GM19324 (cell line): Measurements from ENCODE around the gene MED16.

Experiments
- ATAC-seq: cut with Tn5 transposase; IDR thresholded peaks from one replicate; pipeline ENCODE4 v1.9.1; 2021; ENCODE audit warnings: mild to moderate bottlenecking, moderate library complexity; ENCODE audit not compliant: unreplicated experiment, low FRiP score

MED16 gene

GRCh38 chr19:929203-929890, 36.4 kb upstream of the MED16 start:
- no peak for ATAC-seq

DNA sequence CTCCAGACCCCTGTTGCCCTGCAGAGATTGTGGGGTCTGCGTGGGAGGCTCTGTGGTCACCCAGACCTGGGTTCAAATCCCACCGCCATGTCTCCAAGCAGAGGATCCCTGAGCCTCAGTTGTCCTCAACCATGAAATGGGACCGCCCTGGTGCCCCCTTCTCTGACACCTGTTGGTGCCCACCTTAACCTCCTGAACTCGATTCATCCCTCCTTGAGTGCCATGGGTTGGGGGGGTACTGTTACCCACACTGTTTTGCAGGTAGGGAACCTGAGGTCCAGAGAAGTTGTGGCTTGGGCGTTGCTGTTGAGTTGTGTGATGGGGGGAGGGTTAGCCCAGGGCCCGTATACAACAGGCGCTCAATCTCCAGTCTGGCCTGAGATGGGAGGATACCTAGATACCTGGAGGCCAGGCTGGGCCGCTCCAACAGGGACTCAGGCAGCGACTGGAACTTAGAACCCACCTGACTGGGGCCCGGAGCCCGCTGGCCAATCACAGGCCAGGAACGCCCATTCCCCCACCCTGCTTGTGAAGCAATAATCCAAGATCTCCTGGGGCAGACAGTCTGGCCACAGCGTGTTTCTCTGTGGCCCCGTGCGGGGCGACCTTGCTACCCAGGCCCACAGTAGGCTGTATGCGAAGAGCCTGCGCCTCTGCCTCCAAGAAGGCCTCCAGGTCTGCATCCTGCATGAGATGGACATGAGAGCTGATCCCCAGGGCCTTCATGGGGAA, 35.6 kb upstream of the MED16 start:
- no peak for ATAC-seq

DNA sequence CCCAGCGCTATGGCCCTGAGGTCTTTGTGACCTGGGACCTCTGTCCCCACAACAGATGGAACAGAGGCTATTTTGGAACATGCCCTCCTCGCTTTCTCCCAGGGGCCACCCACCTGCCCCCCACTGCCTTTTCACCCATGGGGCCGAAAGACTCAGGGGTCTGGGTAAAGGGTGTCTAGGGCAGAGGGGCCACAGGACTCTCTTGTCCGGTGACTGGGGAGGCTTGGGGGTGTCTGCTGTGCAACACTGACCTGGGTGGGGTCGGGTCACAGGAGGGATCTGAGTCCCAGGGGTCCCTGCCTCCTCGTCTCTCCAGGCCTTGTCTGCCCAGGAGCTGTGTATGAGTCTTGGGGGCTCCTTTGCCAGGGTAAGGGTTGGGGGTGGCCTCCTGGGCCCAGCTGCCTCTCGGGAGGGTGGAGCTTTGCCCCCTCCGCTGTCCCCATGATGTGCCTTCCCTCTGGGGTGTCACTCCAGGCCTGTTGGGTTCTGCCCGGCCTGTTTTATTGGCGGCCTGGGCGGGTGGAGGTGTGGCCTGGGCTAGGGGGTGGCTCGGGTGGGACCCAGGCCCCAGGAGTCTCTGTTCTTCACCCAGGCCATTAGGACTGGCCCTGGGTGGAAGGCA, 34.9 kb upstream of the MED16 start:
- ATAC-seq, result no peak

GRCh38 chr19:927351-927779, 34.4 kb upstream of the MED16 start:
- ATAC-seq, result no peak

DNA sequence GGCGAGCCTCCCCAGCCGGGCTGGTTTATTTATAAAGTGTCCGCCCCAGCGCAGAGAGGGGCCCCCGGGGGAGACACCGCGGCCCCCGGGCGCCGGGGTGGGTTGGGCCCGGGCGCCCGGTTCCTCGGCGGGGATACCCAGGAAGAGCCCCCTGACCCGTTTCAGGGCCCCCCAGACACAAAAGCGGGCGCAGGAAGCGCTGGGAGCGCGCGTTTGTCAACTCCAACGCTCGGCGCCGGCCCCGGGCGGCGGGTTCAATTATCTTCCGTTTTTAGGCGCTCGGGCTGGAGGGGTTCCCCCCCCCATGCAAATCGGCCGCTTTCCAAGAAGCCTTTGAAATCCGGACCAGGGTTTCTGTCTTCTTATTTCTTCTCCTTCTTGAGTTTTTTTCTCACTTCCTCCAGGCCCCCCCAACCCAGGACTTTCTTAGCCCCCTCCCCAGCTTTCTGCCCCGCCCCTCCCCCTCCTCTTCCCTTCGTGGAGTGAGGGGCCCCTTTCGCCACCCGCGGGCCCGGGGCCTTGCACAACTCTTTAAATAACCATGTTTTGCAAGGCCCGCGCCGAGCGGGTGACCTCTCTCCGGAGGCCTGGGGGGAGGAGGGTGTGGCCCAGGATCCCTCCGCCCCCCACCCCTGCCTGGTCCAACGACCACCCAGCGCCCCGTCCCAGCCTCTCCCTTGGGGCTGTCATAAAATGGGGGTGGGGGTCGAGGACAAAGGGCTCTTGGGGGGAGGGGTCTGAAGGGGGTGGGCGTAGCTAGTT, 33.8 kb upstream of the MED16 start:
- no peak for ATAC-seq

GRCh38 chr19:926323-926588, 33.3 kb upstream of the MED16 start:
- ATAC-seq, result no peak

- peak; percentile 64 for ATAC-seq
Measured at GRCh38 chr19:925526-926322, 32.7 kb upstream of the MED16 start, which contains the start of gene ARID3A. TSS of gene ARID3A (plus strand) at chr19:926035. CDS start at chr19:929529, 3,494 bp downstream.

DNA sequence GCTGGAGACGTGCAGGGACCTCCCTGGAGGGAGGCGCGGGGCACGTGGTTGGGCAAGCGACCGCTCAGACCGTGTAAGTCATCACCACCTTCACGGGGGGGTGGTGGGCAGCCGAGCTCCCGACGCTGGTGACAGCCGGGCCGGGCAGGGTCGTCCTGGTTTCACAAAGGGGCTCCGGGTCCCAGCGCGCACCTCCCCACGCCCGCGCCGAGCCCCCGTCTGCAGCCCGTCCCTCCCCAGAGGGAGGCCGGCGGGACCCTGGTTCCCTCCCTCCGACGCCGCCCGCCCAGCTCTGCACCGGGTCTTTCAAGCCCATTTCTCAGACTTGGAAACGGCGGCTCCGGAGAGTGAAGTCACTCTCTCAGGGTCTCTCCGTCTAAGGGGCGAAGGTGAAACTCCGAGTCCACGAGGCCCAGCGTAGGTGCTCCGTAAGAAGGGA, 32.1 kb upstream of the MED16 start:
- peak; percentile 16 for ATAC-seq

DNA sequence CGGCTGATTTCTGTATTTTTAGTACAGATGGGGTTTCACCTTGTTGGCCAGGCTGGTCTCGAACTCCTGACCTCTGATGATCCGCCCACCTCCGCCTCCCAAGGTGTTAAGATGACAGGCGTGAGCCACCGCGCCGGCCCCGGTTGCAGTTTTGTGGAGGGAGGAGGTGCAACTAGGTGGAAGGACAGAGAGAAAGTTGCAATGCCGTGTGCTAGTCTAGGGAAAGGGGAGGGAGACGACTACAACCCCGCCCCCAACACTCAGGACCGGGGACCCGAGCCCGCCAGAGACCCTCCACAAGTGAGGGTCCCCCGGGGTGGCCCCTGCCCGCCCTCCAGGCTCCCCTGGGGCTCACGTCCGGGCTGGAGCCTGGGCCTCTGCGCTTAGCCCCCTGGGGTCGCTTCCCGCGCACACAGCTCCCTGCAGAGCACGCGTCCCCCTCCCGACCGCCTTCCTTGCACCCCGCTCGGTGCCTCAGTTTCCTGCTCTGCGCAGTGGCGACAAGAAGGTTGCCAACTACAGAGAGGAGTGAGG, 31.6 kb upstream of the MED16 start:
- no peak for ATAC-seq

DNA sequence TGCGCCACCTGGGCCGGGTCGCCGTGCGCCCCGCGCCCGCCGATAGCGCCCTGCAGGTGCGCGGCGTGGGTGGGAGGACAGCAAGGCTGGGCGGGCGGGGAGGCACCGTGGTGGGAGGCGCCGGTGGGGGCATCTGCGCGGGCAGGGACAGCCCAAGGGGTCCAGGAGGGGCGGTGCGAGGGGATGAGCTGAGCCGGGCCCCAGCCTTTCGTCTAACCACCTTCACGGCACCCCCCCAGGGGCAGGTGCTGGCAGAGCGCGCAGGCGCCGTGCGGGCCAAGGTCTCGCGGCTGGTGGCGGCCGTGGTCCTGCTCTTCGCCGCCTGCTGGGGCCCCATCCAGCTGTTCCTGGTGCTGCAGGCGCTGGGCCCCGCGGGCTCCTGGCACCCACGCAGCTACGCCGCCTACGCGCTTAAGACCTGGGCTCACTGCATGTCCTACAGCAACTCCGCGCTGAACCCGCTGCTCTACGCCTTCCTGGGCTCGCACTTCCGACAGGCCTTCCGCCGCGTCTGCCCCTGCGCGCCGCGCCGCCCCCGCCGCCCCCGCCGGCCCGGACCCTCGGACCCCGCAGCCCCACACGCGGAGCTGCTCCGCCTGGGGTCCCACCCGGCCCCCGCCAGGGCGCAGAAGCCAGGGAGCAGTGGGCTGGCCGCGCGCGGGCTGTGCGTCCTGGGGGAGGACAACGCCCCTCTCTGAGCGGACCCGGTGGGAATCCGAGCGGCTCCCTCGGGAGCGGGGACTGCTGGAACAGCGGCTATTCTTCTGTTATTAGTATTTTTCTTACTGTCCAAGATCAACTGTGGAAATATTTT, 27.3 kb upstream of the MED16 start:
- no peak for ATAC-seq

DNA sequence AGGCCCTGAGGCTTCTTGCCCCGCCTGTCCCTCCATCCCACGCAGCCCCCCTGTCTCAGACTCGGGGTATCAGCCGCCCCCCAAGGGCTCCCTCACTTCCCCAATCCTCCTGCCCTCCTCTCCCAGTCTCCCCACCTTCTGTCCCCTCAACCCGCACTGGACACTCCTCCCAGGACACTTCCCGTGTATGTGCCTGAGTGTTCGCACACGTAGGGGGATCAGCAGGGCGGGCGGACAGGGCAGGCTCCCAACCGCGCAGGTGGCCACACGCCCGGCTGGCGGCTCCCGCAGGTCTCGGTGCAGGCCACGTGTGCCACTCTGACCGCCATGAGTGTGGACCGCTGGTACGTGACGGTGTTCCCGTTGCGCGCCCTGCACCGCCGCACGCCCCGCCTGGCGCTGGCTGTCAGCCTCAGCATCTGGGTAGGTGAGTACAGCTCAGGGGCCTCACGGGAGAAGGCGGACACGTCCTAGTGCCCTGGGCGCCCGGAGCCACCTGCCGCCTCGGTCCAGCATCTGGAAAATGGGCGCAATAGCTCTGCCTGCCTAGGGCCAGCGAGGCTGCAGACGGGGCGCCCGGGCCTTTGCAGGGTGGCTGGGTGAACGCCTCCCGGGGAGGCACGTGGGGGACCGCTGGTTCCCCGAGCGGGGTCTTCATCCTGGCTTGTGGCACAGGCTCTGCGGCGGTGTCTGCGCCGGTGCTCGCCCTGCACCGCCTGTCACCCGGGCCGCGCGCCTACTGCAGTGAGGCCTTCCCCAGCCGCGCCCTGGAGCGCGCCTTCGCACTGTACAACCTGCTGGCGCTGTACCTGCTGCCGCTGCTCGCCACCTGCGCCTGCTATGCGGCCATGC, 26.4 kb upstream of the MED16 start:
- no peak for ATAC-seq

GRCh38 chr19:918481-919198, 25.7 kb upstream of the MED16 start:
- no peak for ATAC-seq

DNA sequence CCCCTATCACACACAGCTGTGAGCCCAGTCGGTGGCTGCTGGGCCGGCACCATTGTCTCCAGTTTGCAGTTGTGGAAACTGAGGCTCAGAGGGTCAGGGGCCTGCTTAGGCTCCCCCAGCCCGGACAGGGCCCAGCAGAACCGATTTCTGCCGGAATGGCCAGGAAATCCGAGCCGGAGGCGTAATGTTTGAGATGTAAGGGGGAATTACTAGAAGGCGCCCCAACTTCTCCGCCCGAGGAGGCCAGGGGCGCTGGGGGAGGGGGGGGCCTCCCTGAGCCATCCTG, 25.1 kb upstream of the MED16 start:
- ATAC-seq, result no peak

GRCh38 chr19:917323-918151, 24.6 kb upstream of the MED16 start, which contains the start of gene KISS1R:
TSS of gene KISS1R (plus strand) at chr19:917333. CDS start at chr19:917503, 170 bp downstream.
- ATAC-seq, result no peak

- no peak for ATAC-seq
Measured at GRCh38 chr19:916645-917322, 23.8 kb upstream of the MED16 start.

DNA sequence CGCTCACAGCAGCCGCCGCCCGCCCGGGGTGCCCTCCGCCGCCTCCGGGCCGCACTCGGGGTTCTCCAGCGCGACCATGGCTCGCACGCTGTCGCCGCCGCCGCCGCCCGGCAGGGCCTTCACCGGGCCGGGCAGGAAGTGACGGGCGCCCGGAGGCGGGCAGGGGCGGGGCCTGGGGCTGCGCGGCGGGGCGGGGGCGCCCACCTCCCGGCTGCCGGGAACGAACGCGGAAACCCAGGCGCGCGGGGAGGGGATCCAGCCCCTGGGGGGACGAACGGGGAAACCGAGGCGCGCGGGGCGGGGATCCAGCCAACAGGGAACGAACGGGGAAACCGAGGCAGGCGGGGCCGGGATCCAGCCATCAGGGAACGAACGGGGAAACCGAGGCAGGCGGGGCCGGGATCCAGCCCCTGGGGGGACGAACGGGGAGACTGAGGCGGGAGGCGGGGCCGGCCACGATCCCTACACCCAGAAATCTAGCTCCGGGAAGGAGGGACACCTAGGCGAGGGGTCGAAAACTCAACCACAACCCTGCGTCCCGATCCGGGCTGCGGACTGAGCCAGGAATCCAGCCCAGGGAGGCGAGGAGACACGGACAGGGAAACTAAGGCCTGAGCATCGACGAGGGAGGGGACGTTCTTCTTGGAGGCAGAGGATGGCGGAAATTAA, 20.2 kb upstream of the MED16 start, which contains the start of gene R3HDM4:
TSS of gene R3HDM4 (minus strand) at position 140 of the 669 bp plus-strand sequence. CDS start at position 78, 62 bp downstream.
- peak; percentile 64 for ATAC-seq
